ENCODE results near the gene LACC1. TPM values are rescaled to one million over a fixed set of nuclear protein-coding genes. Genes with fewer than 3 reads are reported as not detected.

LACC1 gene
- total RNA-seq, 1 donor from 2014 or later, result 1.0 TPM

DNA sequence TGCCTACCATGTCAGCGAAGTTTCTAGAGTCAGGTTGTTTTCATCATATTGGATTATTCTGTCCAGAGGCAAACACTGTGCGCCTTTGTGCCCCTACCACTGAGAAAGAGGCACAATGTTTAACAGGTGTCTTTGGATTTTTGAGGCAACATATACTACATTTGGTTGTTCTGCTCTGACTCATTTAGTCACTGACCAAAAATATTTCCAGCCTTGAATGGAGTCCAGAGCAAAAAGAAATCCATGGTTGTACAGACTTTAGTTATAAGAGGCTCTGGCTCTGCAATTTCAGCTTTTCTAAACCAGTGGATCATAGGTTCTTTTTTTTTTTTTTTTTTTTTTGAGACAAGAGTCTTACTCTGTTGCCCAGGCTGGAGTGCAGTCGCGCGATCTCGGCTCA is 35.7 kb downstream of the LACC1 start:
- Histone ChIP-seq H3K9ac (ENCODE audit: low read depth in 1 of 3, low read length in 3 of 3) (no peak overlapping the region), H3K4me3 (ENCODE audit: low read length in 3 of 3) (no peak overlapping the region), H3K36me3 (ENCODE audit: control insufficient read depth in 3 of 3, insufficient read depth in 3 of 3, low read length in 3 of 3) (no peaks in the 10 kb centered on the region), H3K27ac (ENCODE audit: low read depth, low read length) (no peak overlapping the region), H3K9me3 (ENCODE audit: control insufficient read depth in 3 of 3, low read length in 3 of 3) (no peaks in the 10 kb centered on the region), H3K27me3 (ENCODE audit: control insufficient read depth in 3 of 3, insufficient read depth in 3 of 3, low read length in 3 of 3) (no peaks in the 10 kb centered on the region), H3K4me1 (ENCODE audit: control insufficient read depth in 3 of 3, insufficient read depth in 3 of 3, low read length in 3 of 3) (no peaks in the 10 kb centered on the region)

GRCh38 chr13:43916828-43917227 is 37.1 kb downstream of the LACC1 start:
- H3K4me1 ChIP-seq (ENCODE audit: control insufficient read depth in 3 of 3, insufficient read depth in 3 of 3, low read length in 3 of 3), result no peaks in the 10 kb centered on the region
- no peak overlapping the region for H3K4me3 ChIP-seq (ENCODE audit: low read length in 3 of 3)
- H3K9me3 ChIP-seq (ENCODE audit: control insufficient read depth in 3 of 3, low read length in 3 of 3), result no peaks in the 10 kb centered on the region
- no peak overlapping the region for H3K9ac ChIP-seq (ENCODE audit: low read depth in 1 of 3, low read length in 3 of 3)
- no peak overlapping the region for H3K27ac ChIP-seq (ENCODE audit: low read depth, low read length)
- H3K27me3 ChIP-seq (ENCODE audit: control insufficient read depth in 3 of 3, insufficient read depth in 3 of 3, low read length in 3 of 3), result no peaks in the 10 kb centered on the region
- H3K36me3 ChIP-seq (ENCODE audit: control insufficient read depth in 3 of 3, insufficient read depth in 3 of 3, low read length in 3 of 3), result no peaks in the 10 kb centered on the region

- Histone ChIP-seq H3K36me3 (ENCODE audit: control insufficient read depth in 3 of 3, insufficient read depth in 3 of 3, low read length in 3 of 3) (no peaks in the 10 kb centered on the region), H3K9me3 (ENCODE audit: control insufficient read depth in 3 of 3, low read length in 3 of 3) (no peaks in the 10 kb centered on the region), H3K4me1 (ENCODE audit: control insufficient read depth in 3 of 3, insufficient read depth in 3 of 3, low read length in 3 of 3) (no peaks in the 10 kb centered on the region), H3K27me3 (ENCODE audit: control insufficient read depth in 3 of 3, insufficient read depth in 3 of 3, low read length in 3 of 3) (no peaks in the 10 kb centered on the region), H3K9ac (ENCODE audit: low read depth in 1 of 3, low read length in 3 of 3) (no peak overlapping the region), H3K4me3 (ENCODE audit: low read length in 3 of 3) (no peak overlapping the region), H3K27ac (ENCODE audit: low read depth, low read length) (no peak overlapping the region)
Measured at GRCh38 chr13:43918636-43919035, 38.9 kb downstream of the LACC1 start.

GRCh38 chr13:43920965-43921674 is 41.4 kb downstream of the LACC1 start:
- Histone ChIP-seq H3K36me3 (ENCODE audit: control insufficient read depth in 3 of 3, insufficient read depth in 3 of 3, low read length in 3 of 3) (no peaks in the 10 kb centered on the region), H3K9me3 (ENCODE audit: control insufficient read depth in 3 of 3, low read length in 3 of 3) (no peaks in the 10 kb centered on the region), H3K27ac (ENCODE audit: low read depth, low read length) (no peak overlapping the region), H3K4me3 (ENCODE audit: low read length in 3 of 3) (no peak overlapping the region), H3K27me3 (ENCODE audit: control insufficient read depth in 3 of 3, insufficient read depth in 3 of 3, low read length in 3 of 3) (no peaks in the 10 kb centered on the region), H3K9ac (ENCODE audit: low read depth in 1 of 3, low read length in 3 of 3) (no peak overlapping the region), H3K4me1 (ENCODE audit: control insufficient read depth in 3 of 3, insufficient read depth in 3 of 3, low read length in 3 of 3) (no peaks in the 10 kb centered on the region)

DNA sequence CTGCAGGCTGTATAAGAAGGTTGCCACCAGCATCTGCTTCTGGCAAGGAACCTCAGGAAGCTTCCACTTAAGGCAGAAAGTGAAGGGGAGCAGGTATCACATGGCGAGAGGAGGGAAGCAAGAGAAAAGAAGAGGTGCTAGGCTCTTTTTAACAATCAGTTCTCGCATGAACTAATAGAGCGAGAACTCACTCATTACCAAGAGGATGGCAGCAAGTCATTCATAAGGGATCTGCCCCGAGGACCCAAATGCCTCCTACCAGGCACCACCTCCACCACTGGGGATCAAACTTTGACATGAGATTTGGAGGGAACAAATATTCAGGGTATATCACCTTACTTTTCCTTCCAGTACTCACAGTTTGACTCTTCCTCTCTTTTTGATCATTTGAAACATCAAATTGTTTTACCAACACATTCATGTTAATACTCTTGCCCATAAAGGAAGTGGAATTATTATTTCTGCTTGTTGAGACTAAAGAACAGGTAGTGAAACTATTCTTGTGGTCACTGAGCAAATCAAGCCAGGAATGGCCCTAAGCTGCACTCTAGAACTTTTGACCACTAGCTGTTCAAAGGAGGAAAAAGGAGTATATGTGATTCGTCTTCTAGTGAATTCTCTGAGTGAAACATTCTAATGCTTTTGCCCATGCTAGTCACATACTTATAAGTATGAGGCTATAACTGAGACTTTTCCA is 45.0 kb downstream of the LACC1 start:
- H3K9ac ChIP-seq (ENCODE audit: low read depth in 1 of 3, low read length in 3 of 3), result no peak overlapping the region
- H3K4me3 ChIP-seq (ENCODE audit: low read length in 3 of 3), result no peak overlapping the region
- no peak overlapping the region for H3K27ac ChIP-seq (ENCODE audit: low read depth, low read length)
- no peaks in the 10 kb centered on the region for H3K4me1 ChIP-seq (ENCODE audit: control insufficient read depth in 3 of 3, insufficient read depth in 3 of 3, low read length in 3 of 3)
- H3K27me3 ChIP-seq (ENCODE audit: control insufficient read depth in 3 of 3, insufficient read depth in 3 of 3, low read length in 3 of 3), result no peaks in the 10 kb centered on the region
- H3K9me3 ChIP-seq (ENCODE audit: control insufficient read depth in 3 of 3, low read length in 3 of 3), result no peaks in the 10 kb centered on the region
- H3K36me3 ChIP-seq (ENCODE audit: control insufficient read depth in 3 of 3, insufficient read depth in 3 of 3, low read length in 3 of 3), result no peaks in the 10 kb centered on the region

DNA sequence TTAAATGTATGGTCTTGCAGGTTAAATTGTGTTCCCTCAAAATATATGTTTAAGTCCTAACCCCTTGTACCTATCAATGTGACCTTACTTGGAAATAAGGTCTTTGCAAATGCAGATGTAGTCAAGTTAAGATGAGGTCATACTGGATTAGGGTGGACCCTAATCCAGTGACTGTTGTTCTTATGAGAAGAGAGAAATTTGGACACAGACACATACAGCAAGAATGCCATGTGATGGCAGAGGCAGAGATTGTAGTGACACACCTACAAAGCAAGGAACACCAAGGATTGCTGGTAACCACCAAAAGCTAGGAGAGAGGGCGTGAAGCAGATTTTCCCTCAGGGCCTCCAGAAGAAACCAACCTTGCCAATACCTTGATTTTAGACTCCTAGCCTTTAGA is 50.2 kb downstream of the LACC1 start:
- no peak overlapping the region for H3K9ac ChIP-seq (ENCODE audit: low read depth in 1 of 3, low read length in 3 of 3)
- H3K36me3 ChIP-seq (ENCODE audit: control insufficient read depth in 3 of 3, insufficient read depth in 3 of 3, low read length in 3 of 3), result no peaks in the 10 kb centered on the region
- H3K27me3 ChIP-seq (ENCODE audit: control insufficient read depth in 3 of 3, insufficient read depth in 3 of 3, low read length in 3 of 3), result no peaks in the 10 kb centered on the region
- no peaks in the 10 kb centered on the region for H3K9me3 ChIP-seq (ENCODE audit: control insufficient read depth in 3 of 3, low read length in 3 of 3)
- no peak overlapping the region for H3K4me3 ChIP-seq (ENCODE audit: low read length in 3 of 3)
- no peaks in the 10 kb centered on the region for H3K4me1 ChIP-seq (ENCODE audit: control insufficient read depth in 3 of 3, insufficient read depth in 3 of 3, low read length in 3 of 3)
- H3K27ac ChIP-seq (ENCODE audit: low read depth, low read length), result no peak overlapping the region

GRCh38 chr13:43933378-43933777 is 53.7 kb downstream of the LACC1 start:
- Histone ChIP-seq H3K4me1 (ENCODE audit: control insufficient read depth in 3 of 3, insufficient read depth in 3 of 3, low read length in 3 of 3) (peaks cover 0 to 6% (median 6%) of the 10 kb centered on the region in 3 donors), H3K4me3 (ENCODE audit: low read length in 3 of 3) (no peak overlapping the region), H3K9me3 (ENCODE audit: control insufficient read depth in 3 of 3, low read length in 3 of 3) (no peaks in the 10 kb centered on the region), H3K27me3 (ENCODE audit: control insufficient read depth in 3 of 3, insufficient read depth in 3 of 3, low read length in 3 of 3) (no peaks in the 10 kb centered on the region), H3K27ac (ENCODE audit: low read depth, low read length) (no peak overlapping the region), H3K9ac (ENCODE audit: low read depth in 1 of 3, low read length in 3 of 3) (no peak overlapping the region), H3K36me3 (ENCODE audit: control insufficient read depth in 3 of 3, insufficient read depth in 3 of 3, low read length in 3 of 3) (no peaks in the 10 kb centered on the region)

- Histone ChIP-seq H3K4me1 (ENCODE audit: control insufficient read depth in 3 of 3, insufficient read depth in 3 of 3, low read length in 3 of 3) (peaks cover 0 to 6% (median 6%) of the 10 kb centered on the region in 3 donors), H3K9me3 (ENCODE audit: control insufficient read depth in 3 of 3, low read length in 3 of 3) (no peaks in the 10 kb centered on the region), H3K4me3 (ENCODE audit: low read length in 3 of 3) (no peak overlapping the region), H3K27ac (ENCODE audit: low read depth, low read length) (no peak overlapping the region), H3K27me3 (ENCODE audit: control insufficient read depth in 3 of 3, insufficient read depth in 3 of 3, low read length in 3 of 3) (no peaks in the 10 kb centered on the region), H3K36me3 (ENCODE audit: control insufficient read depth in 3 of 3, insufficient read depth in 3 of 3, low read length in 3 of 3) (no peaks in the 10 kb centered on the region), H3K9ac (ENCODE audit: low read depth in 1 of 3, low read length in 3 of 3) (no peak overlapping the region)
Measured at GRCh38 chr13:43934273-43934672, 54.6 kb downstream of the LACC1 start.

- Histone ChIP-seq H3K4me3 (ENCODE audit: low read length in 3 of 3) (no peak overlapping the region), H3K9me3 (ENCODE audit: control insufficient read depth in 3 of 3, low read length in 3 of 3) (no peaks in the 10 kb centered on the region), H3K9ac (ENCODE audit: low read depth in 1 of 3, low read length in 3 of 3) (no peak overlapping the region), H3K36me3 (ENCODE audit: control insufficient read depth in 3 of 3, insufficient read depth in 3 of 3, low read length in 3 of 3) (no peaks in the 10 kb centered on the region), H3K27ac (ENCODE audit: low read depth, low read length) (no peak overlapping the region), H3K27me3 (ENCODE audit: control insufficient read depth in 3 of 3, insufficient read depth in 3 of 3, low read length in 3 of 3) (no peaks in the 10 kb centered on the region), H3K4me1 (ENCODE audit: control insufficient read depth in 3 of 3, insufficient read depth in 3 of 3, low read length in 3 of 3) (peaks cover 0 to 6% (median 6%) of the 10 kb centered on the region in 3 donors)
Measured at GRCh38 chr13:43935878-43936277, 56.2 kb downstream of the LACC1 start.

- Histone ChIP-seq H3K36me3 (ENCODE audit: control insufficient read depth in 3 of 3, insufficient read depth in 3 of 3, low read length in 3 of 3) (no peaks in the 10 kb centered on the region), H3K9ac (ENCODE audit: low read depth in 1 of 3, low read length in 3 of 3) (no peak overlapping the region), H3K9me3 (ENCODE audit: control insufficient read depth in 3 of 3, low read length in 3 of 3) (no peaks in the 10 kb centered on the region), H3K27ac (ENCODE audit: low read depth, low read length) (no peak overlapping the region), H3K4me1 (ENCODE audit: control insufficient read depth in 3 of 3, insufficient read depth in 3 of 3, low read length in 3 of 3) (peaks cover 0 to 6% (median 6%) of the 10 kb centered on the region in 3 donors), H3K27me3 (ENCODE audit: control insufficient read depth in 3 of 3, insufficient read depth in 3 of 3, low read length in 3 of 3) (no peaks in the 10 kb centered on the region), H3K4me3 (ENCODE audit: low read length in 3 of 3) (no peak overlapping the region)
Measured at GRCh38 chr13:43936647-43937046, 56.9 kb downstream of the LACC1 start.

Measured in skeletal muscle tissue (tissue), 4 donors.